GM10248 (cell line): Measurements from ENCODE around the gene TBC1D5.

ENCODE experiments used
- CTCF ChIA-PET: fragments of 300-600 bp; sonication (Branson Sonifier 250); formaldehyde crosslinking; extraction: SDS; loops from one replicate; lab custom pipeline; 2021; ENCODE audit warnings: antibody characterized with exemption; lab: Yijun Ruan, JAX
- POLR2A ChIA-PET: fragments of 350-650 bp; sonication (Branson Sonifier 250); formaldehyde crosslinking; extraction: SDS; loops from one replicate; lab custom pipeline; 2020; ENCODE audit warnings: antibody characterized with exemption; lab: Yijun Ruan, JAX
- DNase-seq: peaks from one replicate; pipeline ENCODE4 v3.0.0; 2012; ENCODE audit errors: extremely low spot score
- TF ChIP-seq, protein P1 (sequence below): IDR thresholded peaks from 2 replicates; pipeline ENCODE4 v1.5.1; 2012; ENCODE audit warnings: mild to moderate bottlenecking, low read depth; ENCODE audit errors: extremely low read depth, missing control alignments, control extremely low read depth

Gene TBC1D5

DNA sequence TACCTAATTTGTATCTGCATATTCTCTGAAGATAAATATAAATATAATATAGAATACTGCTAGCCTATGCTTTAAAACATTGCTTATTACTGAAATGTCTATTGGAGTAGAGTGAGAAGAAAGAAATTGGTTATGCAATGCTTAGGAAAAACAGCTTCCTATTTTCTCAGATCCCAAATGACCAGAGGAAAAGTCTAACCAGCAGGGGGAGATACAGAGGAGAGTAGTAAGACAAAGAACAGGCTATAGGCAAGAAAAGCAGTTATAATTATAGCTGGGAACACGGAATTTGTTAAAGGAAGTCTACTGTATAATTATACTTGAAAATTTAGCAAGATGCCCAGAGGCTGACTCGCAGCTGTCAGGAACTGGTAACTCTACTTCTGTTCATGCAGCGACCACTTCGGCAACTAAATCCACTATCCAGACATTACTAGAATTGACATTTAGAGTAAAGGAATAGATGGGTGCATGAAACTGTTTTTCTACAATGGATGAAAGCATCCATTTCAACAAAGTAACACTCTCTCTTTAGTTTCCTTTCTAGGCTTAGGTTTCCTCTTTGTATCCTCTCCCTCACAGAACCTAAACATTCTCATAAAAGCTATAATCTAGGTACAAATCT lies 97.2 kb downstream of the TBC1D5 start:
- CTCF ChIA-PET, result interaction anchor here (0.6 to 3.7 kb wide), 17 partner anchors 9 to 197 kb away, joined by 3 to 27 read pairs (median 3); no protein-coding TSS in a partner anchor
- TF ChIP-seq, protein P1, sequence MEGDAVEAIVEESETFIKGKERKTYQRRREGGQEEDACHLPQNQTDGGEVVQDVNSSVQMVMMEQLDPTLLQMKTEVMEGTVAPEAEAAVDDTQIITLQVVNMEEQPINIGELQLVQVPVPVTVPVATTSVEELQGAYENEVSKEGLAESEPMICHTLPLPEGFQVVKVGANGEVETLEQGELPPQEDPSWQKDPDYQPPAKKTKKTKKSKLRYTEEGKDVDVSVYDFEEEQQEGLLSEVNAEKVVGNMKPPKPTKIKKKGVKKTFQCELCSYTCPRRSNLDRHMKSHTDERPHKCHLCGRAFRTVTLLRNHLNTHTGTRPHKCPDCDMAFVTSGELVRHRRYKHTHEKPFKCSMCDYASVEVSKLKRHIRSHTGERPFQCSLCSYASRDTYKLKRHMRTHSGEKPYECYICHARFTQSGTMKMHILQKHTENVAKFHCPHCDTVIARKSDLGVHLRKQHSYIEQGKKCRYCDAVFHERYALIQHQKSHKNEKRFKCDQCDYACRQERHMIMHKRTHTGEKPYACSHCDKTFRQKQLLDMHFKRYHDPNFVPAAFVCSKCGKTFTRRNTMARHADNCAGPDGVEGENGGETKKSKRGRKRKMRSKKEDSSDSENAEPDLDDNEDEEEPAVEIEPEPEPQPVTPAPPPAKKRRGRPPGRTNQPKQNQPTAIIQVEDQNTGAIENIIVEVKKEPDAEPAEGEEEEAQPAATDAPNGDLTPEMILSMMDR, result peak; percentile 55
- no peak for DNase-seq
- POLR2A ChIA-PET, result no interaction called here

GRCh38 chr3:17643691-17644090 lies 98.7 kb downstream of the TBC1D5 start:
- TF ChIP-seq, protein P1, result no peak
- POLR2A ChIA-PET, result no interaction called here
- CTCF ChIA-PET, result interaction anchor here (1.4 to 3.7 kb wide), 2 partner anchors 10 to 199 kb away, joined by 3 to 27 read pairs; no protein-coding TSS in a partner anchor
- DNase-seq, result no peak

DNA sequence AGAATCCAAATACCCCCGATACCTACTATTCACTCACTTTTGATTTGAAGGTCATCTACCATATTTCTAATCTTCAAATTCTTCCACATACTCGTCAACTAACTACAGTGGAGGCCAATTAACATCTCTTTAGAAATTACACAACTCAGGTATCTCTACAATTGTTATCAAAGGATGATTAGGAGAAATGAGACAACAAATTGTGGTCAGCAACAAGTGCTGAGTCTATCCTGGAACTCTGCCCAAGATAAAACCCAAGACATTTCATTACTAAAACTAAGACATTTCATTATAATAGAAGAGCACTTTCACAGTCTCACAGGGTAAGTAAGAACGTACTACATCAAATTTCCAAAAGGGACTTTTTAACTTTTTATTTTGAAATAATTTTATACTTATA lies 100.0 kb downstream of the TBC1D5 start:
- TF ChIP-seq, protein P1, result no peak
- ChIA-PET CTCF (interaction anchor here (3.7 kb wide), 1 partner anchor 200 kb away, joined by 27 read pairs; no protein-coding TSS in a partner anchor), POLR2A (no interaction called here)
- DNase-seq, result no peak

- CTCF ChIA-PET, result no interaction called here
- TF ChIP-seq, protein P1, result no peak
- POLR2A ChIA-PET, result no interaction called here
- DNase-seq, result no peak
Measured at GRCh38 chr3:17640466-17640865, 102.0 kb downstream of the TBC1D5 start.

DNA sequence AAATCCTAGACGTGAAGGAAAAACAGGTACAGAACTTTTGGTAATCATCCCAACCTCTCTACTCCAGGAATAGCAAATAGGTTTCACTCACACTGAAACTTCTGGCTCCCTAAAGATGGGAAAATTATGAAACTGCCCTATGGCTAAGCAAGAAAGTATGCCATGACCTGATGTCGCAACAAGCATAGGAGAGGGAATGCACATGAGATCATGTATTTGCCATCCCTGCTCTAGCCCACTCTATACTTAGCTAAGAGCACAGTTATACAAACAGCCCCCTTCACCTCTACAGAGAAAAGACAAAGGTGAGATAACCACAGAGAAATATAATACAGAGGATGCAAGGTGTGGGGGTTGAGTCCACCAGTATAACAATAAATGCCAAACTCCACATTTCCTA lies 102.7 kb downstream of the TBC1D5 start:
- DNase-seq, result no peak
- POLR2A ChIA-PET, result no interaction called here
- TF ChIP-seq, protein P1, result no peak
- CTCF ChIA-PET, result no interaction called here

GRCh38 chr3:17639257-17639656 lies 103.2 kb downstream of the TBC1D5 start:
- TF ChIP-seq, protein P1, result no peak
- CTCF ChIA-PET, result no interaction called here
- no peak for DNase-seq
- POLR2A ChIA-PET, result no interaction called here
